Lower leg skin (tissue), 4 donors: ENCODE data around the gene IVD. TPM values are rescaled to one million over a fixed set of nuclear protein-coding genes. Genes with fewer than 3 reads are reported as not detected.

Experiments used
- DNase-seq, 2 donors: peaks; one replicate each; pipeline ENCODE4 v3.0.0-alpha.2; 2019; ENCODE audit warnings: low spot score in 2 of 2
- H3K4me3 ChIP-seq: fragments of 200-600 bp; sonication (generic); 2 replicates; pipeline ENCODE4 v1.5.1; 2017; ENCODE audit warnings: mild to moderate bottlenecking, low read depth; ENCODE audit not compliant: poor library complexity, severe bottlenecking
- POLR2A ChIP-seq, 2 donors: fragments of 450-650 bp; IDR thresholded peaks; one replicate each; pipeline ENCODE4 v1.6.1; 2016 to 2017; ENCODE audit warnings: antibody characterized with exemption in 2 of 2, mild to moderate bottlenecking in 1 of 2, moderate library complexity in 1 of 2
- WGBS, 2 donors: methylation state at CpG; one replicate each; pipeline ENCODE4 v1.1.5; 2018; 5-methylcytosine and 5-hydroxymethylcytosine counted together
- intact Hi-C: fragments of 100-400 bp; cut with DNase I; formaldehyde crosslinking; loops from one replicate; pipeline ENCODE4 v1.15.0; 2023; ENCODE audit warnings: low total_unique reads
- total RNA-seq, 4 donors: library from RNA; depleted of rRNA; stranded (reverse); fragments of >200 nt; gene quantifications; one replicate each; pipeline ENCODE4 v1.1.0, GENCODE V29; 2016
- TF ChIP-seq, protein P1 (sequence below), 3 donors: fragments of 450-650 bp; IDR thresholded peaks; one replicate each; pipeline ENCODE4 v1.5.1; 2016; ENCODE audit warnings: antibody characterized with exemption in 3 of 3, mild to moderate bottlenecking in 3 of 3, moderate library complexity in 2 of 3

IVD gene
- total RNA-seq, 4 donors from 2014 or later = 5.9 to 21.1 (median 12.6) TPM

DNA sequence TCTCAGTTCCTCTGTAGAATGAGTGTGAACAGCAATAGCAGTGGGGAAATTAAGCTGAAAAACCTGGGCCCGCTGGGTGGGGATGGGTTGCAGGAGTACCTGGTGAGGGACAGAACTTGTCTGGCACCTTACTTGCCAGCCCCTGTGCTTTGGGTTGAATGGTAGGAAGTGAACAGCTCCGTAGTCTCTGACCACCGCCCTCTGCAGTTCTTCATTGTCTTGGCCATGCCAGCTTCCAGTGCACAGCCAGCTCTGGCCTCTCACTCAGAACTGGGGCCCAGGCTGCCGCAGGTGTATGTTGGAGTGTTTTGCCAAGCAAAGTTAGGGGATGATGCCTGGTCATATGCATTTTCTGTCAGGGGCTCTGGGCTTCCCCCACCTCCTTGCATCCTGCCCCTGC, 51.1 kb downstream of the IVD start:
- TF ChIP-seq, protein P1, sequence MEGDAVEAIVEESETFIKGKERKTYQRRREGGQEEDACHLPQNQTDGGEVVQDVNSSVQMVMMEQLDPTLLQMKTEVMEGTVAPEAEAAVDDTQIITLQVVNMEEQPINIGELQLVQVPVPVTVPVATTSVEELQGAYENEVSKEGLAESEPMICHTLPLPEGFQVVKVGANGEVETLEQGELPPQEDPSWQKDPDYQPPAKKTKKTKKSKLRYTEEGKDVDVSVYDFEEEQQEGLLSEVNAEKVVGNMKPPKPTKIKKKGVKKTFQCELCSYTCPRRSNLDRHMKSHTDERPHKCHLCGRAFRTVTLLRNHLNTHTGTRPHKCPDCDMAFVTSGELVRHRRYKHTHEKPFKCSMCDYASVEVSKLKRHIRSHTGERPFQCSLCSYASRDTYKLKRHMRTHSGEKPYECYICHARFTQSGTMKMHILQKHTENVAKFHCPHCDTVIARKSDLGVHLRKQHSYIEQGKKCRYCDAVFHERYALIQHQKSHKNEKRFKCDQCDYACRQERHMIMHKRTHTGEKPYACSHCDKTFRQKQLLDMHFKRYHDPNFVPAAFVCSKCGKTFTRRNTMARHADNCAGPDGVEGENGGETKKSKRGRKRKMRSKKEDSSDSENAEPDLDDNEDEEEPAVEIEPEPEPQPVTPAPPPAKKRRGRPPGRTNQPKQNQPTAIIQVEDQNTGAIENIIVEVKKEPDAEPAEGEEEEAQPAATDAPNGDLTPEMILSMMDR (IDR thresholded peaks at IDR 0.05) = no peak
- TF ChIP-seq POLR2A (IDR thresholded peaks at IDR 0.05) = no peak
- WGBS, 2 donors = 77 to 80% methylated on average over 4 of the region's 4 CpGs
- intact Hi-C loops = no loop called here
- DNase-seq = no peak
- no peak overlapping the region for H3K4me3 ChIP-seq

- 96 to 99% methylated on average over 23 to 33 of the region's 37 CpGs for WGBS, 2 donors
- no peak overlapping the region for H3K4me3 ChIP-seq
- no peak for TF ChIP-seq POLR2A (IDR thresholded peaks at IDR 0.05)
- intact Hi-C loops = no loop called here
- DNase-seq = no peak
Measured at GRCh38 chr15:40458495-40459371, 53.1 kb downstream of the IVD start.

- no peak overlapping the region for H3K4me3 ChIP-seq
- intact Hi-C loops = no loop called here
- DNase-seq = no peak
- WGBS, 2 donors = 88 to 94% methylated on average over 13 to 19 of the region's 19 CpGs
- TF ChIP-seq, protein P1 (IDR thresholded peaks at IDR 0.05) = no peak
- no peak for TF ChIP-seq POLR2A (IDR thresholded peaks at IDR 0.05)
Measured at GRCh38 chr15:40459391-40460015, 53.9 kb downstream of the IVD start.

- no peak for TF ChIP-seq POLR2A (IDR thresholded peaks at IDR 0.05)
- TF ChIP-seq, protein P1 (IDR thresholded peaks at IDR 0.05) = no peak
Measured at GRCh38 chr15:40460404-40460803, 54.8 kb downstream of the IVD start.

GRCh38 chr15:40461958-40462357, 56.4 kb downstream of the IVD start:
- TF ChIP-seq, protein P1 (IDR thresholded peaks at IDR 0.05) = no peak
- no peak for TF ChIP-seq POLR2A (IDR thresholded peaks at IDR 0.05)
- WGBS, 2 donors = 92 to 97% methylated on average over 20 to 21 of the region's 21 CpGs
- intact Hi-C loops = no loop called here
- no peak for DNase-seq
- no peak overlapping the region for H3K4me3 ChIP-seq

More at GRCh38 chr15:40460404-40460803, 54.8 kb downstream of the IVD start:
- intact Hi-C loops = no loop called here
- WGBS, 2 donors = 67 to 89% methylated on average over 2 of the region's 2 CpGs
- no peak for DNase-seq
- no peak overlapping the region for H3K4me3 ChIP-seq

- intact Hi-C loops = no loop called here
- 96 to 98% methylated on average over 2 of the region's 2 CpGs for WGBS, 2 donors
- no peak overlapping the region for H3K4me3 ChIP-seq
- DNase-seq = no peak
- TF ChIP-seq POLR2A (IDR thresholded peaks at IDR 0.05) = no peak
- TF ChIP-seq, protein P1 (IDR thresholded peaks at IDR 0.05) = no peak
Measured at GRCh38 chr15:40463279-40463678, 57.7 kb downstream of the IVD start.
